NCI-H524 (cell line): ENCODE measurements around the gene DCAF8L2.
A peak's percentile ranks its signal among the peaks of the same experiment; 100 is the strongest.
"Not testable (repeated sequence)": the region's sequence is repeated elsewhere in the genome, so short reads cannot be mapped to it uniquely, and the experiment has no call there.

ENCODE experiments used
- DNase-seq, 2 experiments: peaks; one replicate each; lab custom pipeline; 2025; lab: John Stamatoyannopoulos, UW

Gene DCAF8L2

DNA sequence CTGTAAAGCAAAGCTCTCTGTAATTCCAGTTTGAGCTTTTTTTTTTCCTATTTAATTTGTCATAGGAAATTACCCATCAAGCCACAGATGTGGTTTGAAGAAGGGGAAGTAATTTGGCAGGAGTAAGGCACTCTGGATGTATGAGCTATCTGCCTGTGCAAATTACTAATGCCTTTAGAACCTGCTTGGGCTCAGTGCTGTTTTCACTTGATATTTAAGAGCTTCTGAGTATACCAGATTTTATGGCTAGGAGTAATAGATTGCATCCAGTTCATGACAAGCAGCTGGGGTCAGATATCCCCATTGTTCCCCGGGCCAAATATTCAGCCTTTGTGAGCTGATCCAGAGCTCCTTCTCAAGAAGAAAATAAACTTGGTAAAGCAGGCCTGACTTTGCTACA is 89.1 kb downstream of the DCAF8L2 start:
- no peak for DNase-seq

DNA sequence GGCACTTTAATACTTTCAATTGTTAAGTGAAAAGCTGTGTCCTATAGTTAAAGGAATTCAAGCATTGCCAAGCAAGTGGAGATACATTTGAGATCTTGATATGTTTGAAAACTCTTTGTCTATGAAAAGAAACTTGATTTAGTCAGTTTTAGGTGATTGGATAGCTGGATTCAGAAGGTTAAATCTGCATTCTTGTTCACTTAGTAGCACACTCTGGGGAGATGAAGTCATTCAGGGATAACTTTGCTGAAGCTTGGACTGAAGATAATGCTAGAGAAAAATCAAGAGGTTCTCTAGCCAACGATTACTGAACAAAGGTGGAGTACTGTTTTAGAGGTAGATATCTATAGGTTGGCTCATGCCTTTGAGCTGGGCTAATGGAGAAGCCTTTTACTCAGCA is 90.6 kb downstream of the DCAF8L2 start:
- DNase-seq: no peak

DNA sequence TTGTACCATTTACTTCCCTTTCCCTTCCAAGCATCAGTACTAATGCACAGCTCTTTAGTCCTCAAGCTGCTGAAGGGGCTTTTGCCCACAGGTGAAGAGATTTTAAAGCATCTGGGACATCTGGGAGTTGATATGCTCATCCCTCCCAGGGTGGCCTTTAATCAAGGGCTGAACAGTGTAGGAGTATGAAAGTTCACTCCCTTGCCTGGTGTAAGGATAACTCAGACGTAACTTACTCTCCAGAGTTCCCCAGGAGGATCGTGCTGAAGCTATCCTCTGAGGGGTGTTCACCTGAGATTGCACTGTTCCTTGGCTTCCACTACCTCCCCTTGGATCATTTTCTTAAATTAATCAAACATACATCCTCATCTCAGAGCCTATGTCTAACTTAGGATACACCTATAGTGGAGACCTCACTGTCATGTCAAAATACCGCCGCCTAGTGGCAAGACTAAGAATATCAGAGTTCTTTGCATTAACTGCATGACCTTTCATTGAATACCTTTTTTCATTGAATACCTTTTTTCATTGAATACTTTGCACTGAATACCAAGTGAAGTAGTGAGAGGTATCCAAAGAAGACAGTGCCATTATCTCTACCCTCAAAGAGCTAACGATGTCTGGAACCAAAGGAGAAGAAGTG is 93.5 kb downstream of the DCAF8L2 start:
- peak; percentile 23 to 45 for DNase-seq

DNA sequence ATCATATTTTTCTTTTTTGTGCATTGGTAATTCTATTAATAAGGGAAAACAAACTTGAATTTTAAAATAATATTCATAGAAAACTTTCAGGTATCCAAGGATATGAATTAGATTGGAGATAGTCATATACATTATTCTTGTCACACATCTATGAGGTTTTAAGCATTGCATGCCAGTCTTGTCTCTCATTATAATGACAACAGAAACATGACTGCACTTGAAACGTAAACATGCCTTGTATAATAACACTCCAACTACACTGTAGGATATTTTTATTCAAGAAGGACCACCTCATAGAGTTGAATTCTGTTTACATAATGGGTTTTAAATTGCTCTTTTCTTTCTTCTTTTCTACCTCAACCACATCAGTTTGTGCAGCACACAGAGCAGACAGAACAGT is 104.5 kb downstream of the DCAF8L2 start:
- DNase-seq: no peak

DNA sequence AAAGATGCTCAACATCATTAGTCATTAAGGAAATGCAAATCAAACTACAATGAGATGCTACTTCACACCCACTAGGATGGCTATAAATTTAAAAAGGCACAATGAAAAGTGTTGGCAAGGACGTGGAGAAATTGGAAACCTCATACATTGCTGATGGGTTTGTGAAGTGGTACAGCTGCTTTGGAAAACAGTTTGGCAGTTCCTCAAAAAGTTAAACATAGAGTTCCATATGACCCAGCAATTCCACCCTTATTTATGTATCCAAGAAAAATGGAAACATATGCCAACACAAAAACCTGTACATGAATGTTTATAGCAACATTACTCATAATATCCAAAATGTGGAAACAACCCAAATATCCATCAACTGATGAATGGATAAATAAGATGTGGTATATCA is 116.4 kb downstream of the DCAF8L2 start:
- DNase-seq: no peak

DNA sequence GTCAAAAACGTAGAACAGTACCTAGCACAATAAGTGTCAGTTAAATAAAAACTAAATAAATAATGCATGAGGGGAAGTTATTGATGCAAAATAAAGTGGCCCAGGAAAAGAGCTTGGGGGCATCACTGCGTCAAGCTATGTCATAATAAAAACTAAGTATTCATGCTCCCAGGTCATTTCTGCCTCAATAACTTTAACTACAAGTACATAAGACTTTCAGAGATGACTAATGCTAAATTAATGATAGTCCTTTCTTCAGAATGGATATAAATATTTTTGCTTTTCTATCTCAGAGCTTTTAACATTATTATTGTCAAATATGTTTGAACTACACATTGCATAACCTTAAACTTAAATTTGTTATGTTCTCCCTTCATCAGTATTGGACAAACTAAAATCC is 125.5 kb downstream of the DCAF8L2 start:
- DNase-seq: no peak

DNA sequence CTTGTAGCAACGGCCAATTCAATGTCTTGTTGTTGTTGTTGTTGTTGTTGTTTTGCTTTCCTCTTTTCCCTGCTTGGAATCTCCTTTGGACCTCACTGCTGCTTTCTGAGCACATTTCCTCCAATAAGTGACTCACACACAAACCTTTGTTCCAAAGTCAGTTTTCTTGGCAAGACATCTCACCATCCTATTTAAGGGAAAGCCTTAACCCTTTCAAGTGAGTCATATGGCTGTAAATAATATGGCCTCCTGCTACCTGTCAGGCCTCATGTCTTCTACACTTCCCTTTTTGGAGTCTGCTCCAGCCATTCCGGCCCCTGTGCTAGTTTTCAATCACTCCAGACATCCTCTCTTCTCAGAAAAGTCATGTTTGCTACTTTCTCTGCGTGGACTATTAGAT is 138.1 kb downstream of the DCAF8L2 start:
- DNase-seq: no peak

DNA sequence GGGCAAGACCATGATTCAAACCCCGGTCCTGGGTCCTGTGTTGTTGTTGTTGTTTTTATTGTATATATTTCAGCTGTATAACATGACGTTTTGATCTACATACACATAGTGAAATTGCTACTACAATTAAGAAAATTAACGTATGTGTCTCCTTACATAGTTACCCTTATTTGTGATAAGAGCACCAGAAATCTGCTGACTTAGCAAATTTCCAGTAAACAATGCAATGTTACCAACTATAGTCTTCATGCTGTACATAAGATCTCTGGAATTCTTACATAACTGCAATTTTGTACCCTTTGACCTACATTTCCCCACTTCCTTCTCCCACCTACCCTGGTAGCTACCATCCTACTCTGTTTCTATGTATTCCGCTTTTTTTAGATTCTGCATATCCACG is 141.8 kb downstream of the DCAF8L2 start:
- DNase-seq: no peak

DNA sequence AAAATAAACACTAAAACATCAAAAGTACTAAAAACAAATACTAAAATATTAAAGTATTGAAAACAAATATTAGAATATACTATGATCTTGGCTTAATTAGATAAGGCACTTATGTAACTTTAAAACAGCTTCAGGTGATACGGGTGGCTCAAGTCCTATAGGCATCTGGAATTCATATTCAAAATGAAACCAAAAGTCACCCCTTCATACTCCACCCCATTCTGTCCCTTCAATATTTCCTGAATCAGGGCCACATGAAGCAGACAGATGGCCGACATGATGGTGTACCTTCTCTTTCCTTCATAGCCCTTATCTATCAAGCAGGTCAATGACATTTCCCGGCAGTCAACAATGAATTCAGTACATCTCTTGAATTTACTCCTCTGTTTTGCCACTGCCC is 145.8 kb downstream of the DCAF8L2 start:
- DNase-seq: no peak

DNA sequence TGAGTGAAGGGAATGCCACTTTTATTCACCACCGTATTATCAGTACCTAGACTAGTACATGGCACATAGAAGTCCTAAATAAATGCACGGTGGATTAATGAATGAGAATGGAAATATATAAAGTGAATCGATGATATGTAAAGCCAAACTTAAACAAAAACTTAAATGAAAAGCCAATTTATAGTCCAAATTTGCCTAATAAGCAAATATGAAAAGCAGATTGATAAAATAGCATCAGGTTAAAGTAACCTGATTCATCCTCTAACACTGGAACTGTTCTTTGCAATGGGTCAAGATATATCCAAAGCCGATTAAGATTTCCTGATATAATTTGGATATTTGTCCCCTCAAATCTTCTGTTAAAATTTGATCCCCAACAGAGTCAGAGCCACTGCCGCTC is 150.8 kb downstream of the DCAF8L2 start:
- no peak for DNase-seq

DNA sequence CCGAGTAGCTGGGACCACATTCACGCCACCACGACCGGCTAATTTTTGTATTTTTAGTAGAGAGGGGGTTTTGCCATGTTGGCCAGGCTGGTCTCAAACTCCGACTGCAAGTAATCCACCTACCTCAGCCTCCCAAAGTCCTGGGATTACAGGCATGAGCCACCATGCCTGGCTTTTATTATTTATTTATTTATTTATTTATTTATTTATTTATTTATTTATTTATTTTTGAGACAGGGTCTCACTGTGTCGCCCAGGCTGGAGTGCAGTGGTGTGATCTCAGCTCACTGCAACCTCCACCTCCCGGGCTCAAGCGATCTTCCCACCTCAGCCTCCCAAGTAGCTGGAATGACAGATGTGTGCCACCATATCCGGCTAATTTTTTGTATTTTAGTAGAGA is 153.4 kb downstream of the DCAF8L2 start:
- not testable (repeated sequence) for DNase-seq

DNA sequence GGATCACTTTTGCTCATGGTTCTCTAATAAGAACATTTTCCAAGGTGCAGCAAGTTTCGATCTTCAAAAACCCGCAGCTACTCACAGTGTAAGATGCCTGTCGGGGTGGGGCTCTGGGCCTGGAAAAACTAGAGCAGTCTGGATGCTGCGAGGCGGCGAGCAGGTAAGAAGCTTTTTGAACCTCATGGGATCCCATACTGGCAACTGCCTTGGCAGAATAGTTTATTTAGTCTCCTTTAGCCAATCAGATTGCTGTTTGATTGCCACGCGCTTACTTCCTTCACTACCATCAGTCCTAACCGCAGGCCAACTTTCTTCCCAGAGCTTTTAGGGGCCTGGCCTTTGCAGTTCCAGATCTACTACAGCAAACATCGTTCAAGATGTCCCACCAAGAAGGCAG is 156.4 kb downstream of the DCAF8L2 start:
- DNase-seq: no peak

DNA sequence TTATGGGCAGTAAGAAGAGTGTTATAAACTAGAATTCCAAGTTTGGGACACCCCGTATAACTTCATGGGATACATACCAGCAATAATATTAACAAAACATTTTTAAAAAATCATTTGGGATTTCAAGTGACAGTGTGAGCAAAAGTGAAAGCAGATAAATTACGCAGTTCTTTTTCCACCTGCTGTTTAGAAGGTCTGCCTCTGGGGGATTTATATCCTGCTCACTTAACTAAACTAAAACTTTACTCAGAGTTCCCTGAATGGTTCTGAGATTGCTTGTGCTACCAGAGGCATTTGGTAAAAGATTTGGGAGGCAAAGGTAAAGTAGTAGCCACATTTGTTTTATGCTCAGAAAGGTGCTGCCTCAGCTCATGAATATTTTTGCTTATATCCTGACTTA is 160.2 kb downstream of the DCAF8L2 start:
- not testable (repeated sequence) for DNase-seq

DNA sequence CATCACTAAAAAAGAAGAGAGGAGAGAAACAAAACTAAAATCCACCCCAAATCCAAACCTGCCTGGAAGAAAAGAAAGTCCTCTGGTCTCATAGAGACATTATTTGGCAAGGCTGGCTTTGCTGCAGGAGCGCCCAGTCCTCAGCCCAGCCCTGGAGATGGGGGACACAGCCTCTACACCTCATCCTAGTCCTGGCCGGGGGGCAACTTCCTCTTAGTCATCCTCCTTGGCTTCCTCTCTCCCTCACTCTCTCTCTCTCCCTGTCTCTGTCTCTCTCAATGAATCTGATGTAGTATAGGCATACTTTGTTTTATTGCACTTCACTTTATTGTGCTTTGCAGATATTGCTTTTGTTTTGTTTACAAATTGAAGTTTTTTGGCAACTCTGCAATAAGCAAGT is 161.8 kb downstream of the DCAF8L2 start:
- no peak for DNase-seq

DNA sequence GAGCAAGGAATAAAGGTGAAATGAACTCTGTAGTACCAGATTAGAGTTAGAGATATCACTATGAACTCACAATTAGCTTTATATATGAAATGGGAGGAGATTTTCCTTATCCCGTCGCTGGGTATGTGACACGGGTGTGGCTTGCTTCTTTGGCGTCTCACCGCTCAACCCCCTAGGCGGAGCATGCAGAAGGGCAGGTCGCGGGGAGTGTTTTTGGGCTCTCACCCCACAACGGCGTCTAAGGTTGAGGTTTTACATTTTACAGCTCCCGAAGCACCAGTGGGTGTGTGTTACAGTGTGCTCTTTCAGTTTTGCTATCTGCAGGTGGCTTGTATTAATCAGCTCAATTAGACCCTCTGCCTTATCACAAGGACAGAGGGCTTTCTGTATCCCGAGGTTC is 175.6 kb downstream of the DCAF8L2 start:
- DNase-seq: no peak

DNA sequence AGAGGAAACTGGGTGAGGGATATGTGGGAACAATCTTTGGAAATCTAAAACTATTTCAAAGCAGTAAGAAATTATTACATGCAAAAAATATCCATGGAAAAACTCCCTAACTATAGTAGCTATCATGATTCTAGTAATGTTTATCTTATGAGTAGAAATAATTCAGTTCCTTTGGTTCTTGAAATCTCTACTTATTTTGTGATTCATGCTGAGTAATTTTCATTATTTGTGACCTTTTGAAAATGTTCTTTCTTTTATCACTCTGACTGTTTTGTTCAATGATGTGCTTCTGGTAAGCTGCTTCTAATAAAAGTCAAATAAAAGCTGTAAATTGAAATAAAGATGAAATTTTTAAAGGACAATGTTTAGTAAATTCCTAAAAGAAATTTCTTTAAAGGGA is 177.2 kb downstream of the DCAF8L2 start:
- DNase-seq: no peak

DNA sequence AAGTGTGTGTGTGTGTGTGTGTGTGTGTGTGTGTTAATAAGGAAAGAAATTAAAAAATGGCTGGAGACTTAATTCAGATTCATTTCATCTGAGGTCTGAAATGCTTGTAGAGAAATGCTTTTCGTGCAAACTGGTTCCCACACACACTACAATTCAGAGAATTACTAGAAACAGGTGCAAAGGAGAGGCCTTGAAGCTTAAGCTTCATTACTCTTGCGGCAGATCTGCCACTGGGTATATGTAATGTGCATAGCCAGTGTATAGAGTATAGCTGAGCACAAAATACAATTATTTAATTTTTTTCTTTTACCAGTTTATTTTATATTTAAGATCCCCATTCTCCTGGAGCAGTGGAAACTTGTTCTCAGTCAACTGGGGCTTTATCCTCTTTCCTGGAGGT is 185.8 kb downstream of the DCAF8L2 start:
- no peak for DNase-seq

DNA sequence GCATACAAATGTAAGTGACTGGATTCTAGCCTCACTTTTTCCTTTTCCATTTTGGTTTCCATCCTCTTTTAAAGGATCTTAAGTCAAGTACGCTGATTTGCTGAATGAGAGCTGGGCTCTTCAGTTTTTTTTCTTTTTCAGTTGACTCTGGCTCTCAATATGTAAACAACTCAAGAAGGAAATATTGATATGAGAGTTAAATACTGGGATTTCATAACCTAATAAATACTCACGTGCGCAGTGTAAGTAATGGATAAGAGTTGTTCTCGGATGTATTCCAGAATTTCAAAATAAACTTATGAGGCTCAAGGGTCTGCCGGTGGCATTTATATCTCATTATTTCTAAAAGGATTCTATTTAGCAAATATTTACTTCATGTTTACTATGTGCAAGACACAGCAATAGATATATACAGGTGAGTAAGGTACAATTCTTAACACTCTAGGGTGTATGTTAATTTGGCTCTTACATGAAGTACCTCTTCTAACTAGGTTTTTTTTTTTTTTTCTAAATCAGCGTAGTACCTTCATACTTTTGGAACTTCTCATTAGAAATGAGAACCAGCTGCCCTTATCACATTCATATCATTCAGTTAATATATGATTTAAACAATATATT is 206.6 kb downstream of the DCAF8L2 start:
- no peak for DNase-seq

DNA sequence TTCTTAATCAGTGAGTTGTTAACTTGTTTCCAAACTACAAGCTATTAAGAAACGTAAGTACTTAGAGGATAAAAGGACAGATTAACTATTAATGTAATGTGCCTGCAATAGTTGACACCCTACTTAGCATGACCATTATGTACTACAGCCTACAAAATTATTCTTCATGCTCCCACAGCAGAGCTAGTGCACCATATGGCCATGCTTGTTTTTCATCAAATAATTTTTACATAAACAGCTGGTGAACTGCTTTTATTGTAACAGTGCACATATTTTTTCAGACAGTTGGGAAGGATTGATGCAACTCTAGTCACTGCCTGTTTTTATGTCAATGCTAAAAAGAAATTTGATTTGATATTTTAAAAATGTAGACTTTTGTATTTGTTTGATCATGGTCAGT is 207.4 kb downstream of the DCAF8L2 start:
- peak; percentile 77 to 94 for DNase-seq
